Endothelial cell of umbilical vein (primary cell): ENCODE data around the gene LRP1B. TPM values are rescaled to one million over a fixed set of nuclear protein-coding genes. Genes with fewer than 3 reads are reported as not detected.

Experiments
- BruUV-seq: library from RNA; stranded (reverse); fragments of 400-500 nt; replicated peaks from 2 replicates; lab custom pipeline; 2021; lab: Mats Ljungman, UMichigan
- CTCF ChIA-PET: fragments of 300-600, 350-600 bp; sonication (Branson Sonifier 250); formaldehyde crosslinking; loops from one replicate; lab custom pipeline; 2021; ENCODE audit warnings: antibody characterized with exemption, inconsistent platforms; lab: Charles Lee
- POLR2A ChIA-PET: fragments of 300-600, 350-600 bp; sonication (Branson Sonifier 250); formaldehyde crosslinking; loops from one replicate; lab custom pipeline; 2021; ENCODE audit warnings: antibody characterized with exemption, inconsistent platforms; lab: Charles Lee
- DNase-seq: peaks from one replicate; pipeline ENCODE4 v3.0.0-alpha.2; 2011; ENCODE audit warnings: low read depth, low spot score
- FAIRE-seq: peaks from 2 replicates; lab custom pipeline; 2011; peaks lifted over from hg19 to GRCh38; lab: Jason Lieb, UNC
- H2AFZ ChIP-seq: 2 replicates; pipeline ENCODE4 v1.6.0; 2012; ENCODE audit warnings: low read depth, low read length, control low read depth, inconsistent platforms
- H3K27ac ChIP-seq: 2 replicates; pipeline ENCODE4 v1.5.1; 2011; ENCODE audit warnings: low read depth, mild to moderate bottlenecking, control low read depth, low read length, moderate library complexity; ENCODE audit not compliant: insufficient read depth
- H3K27me3 ChIP-seq, 2 experiments: 2 replicates each; pipeline versions ENCODE4 v1.6.0 to v1.6.1; 2011; ENCODE audit warnings: low read length in 2 of 2, mixed read lengths in 1 of 2; ENCODE audit not compliant: control insufficient read depth in 2 of 2, insufficient read depth in 2 of 2
- H3K36me3 ChIP-seq, 2 experiments: 2 replicates in 1 of 2; 3 replicates in 1 of 2; pipeline ENCODE4 v1.5.1; 2011; ENCODE audit warnings: low read length in 2 of 2, mild to moderate bottlenecking in 1 of 2, moderate library complexity in 1 of 2; ENCODE audit not compliant: control insufficient read depth in 2 of 2, insufficient read depth in 2 of 2; ENCODE audit errors: extremely low read depth in 1 of 2
- H3K4me1 ChIP-seq: 3 replicates; pipeline ENCODE4 v1.5.1; 2011; ENCODE audit warnings: mild to moderate bottlenecking, low read length; ENCODE audit not compliant: control insufficient read depth, insufficient read depth; ENCODE audit errors: extremely low read depth
- H3K4me2 ChIP-seq: 2 replicates; pipeline ENCODE4 v1.6.1; 2011; ENCODE audit warnings: low read length, control low read depth, mixed read lengths; ENCODE audit not compliant: insufficient read depth
- H3K4me3 ChIP-seq, 3 experiments: fragments of 200-600 bp in 1 of 3; sonication (generic), shearing (Covaris generic) in 1 of 3; replicated peaks in 1 of 3; 2 replicates each; pipeline ENCODE4 v1.5.1; 2011 to 2016; ENCODE audit warnings: control low read depth in 3 of 3, low read length in 3 of 3, mild to moderate bottlenecking in 2 of 3, inconsistent platforms in 1 of 3, low read depth in 1 of 3, moderate library complexity in 1 of 3; ENCODE audit not compliant: insufficient read depth in 1 of 3
- H3K79me2 ChIP-seq: 2 replicates; pipeline ENCODE4 v1.6.0; 2012; ENCODE audit warnings: low read length, inconsistent platforms; ENCODE audit not compliant: control insufficient read depth, insufficient read depth
- H3K9ac ChIP-seq: replicated peaks from 2 replicates; pipeline ENCODE3; 2011; ENCODE audit warnings: low read length, control low read depth; ENCODE audit not compliant: insufficient read depth; ENCODE audit errors: extremely low read depth
- H3K9me1 ChIP-seq: replicated peaks from 3 replicates; pipeline ENCODE4 v1.6.0; 2011; ENCODE audit warnings: mild to moderate bottlenecking, low read length; ENCODE audit not compliant: control insufficient read depth, insufficient read depth; ENCODE audit errors: extremely low read depth
- H3K9me3 ChIP-seq: replicated peaks from 2 replicates; pipeline ENCODE4 v1.5.1; 2012; ENCODE audit warnings: low read length, inconsistent platforms; ENCODE audit not compliant: control insufficient read depth, insufficient read depth
- H4K20me1 ChIP-seq: replicated peaks from 2 replicates; pipeline ENCODE3; 2011; ENCODE audit warnings: mild to moderate bottlenecking, low read length; ENCODE audit not compliant: control insufficient read depth, insufficient read depth; ENCODE audit errors: extremely low read depth
- EZH2 ChIP-seq: IDR thresholded peaks from 2 replicates; pipeline ENCODE4 v1.6.1; 2012; ENCODE audit warnings: borderline replicate concordance, low read depth, mild to moderate bottlenecking, moderate library complexity, low read length, inconsistent platforms; ENCODE audit not compliant: severe bottlenecking
- FOS ChIP-seq: IDR thresholded peaks from 2 replicates; pipeline ENCODE4 v1.6.1; 2011; ENCODE audit warnings: mild to moderate bottlenecking, low read length, moderate library complexity, borderline replicate concordance; ENCODE audit not compliant: insufficient read depth
- GATA2 ChIP-seq: IDR thresholded peaks from 2 replicates; pipeline ENCODE4 v1.7.0; 2011; ENCODE audit warnings: low read depth, mild to moderate bottlenecking, moderate library complexity, mixed read lengths, low read length; ENCODE audit not compliant: insufficient read length, insufficient read depth
- JUN ChIP-seq: IDR thresholded peaks from 2 replicates; pipeline ENCODE4 v1.6.1; 2011; ENCODE audit warnings: borderline replicate concordance, low read depth; ENCODE audit not compliant: insufficient read length, insufficient read depth
- MYC ChIP-seq: IDR thresholded peaks from one replicate; pipeline ENCODE4 v1.6.1; 2011; ENCODE audit warnings: mild to moderate bottlenecking, low read depth, low read length
- POLR2A ChIP-seq: IDR thresholded peaks from 2 replicates; pipeline ENCODE4 v1.6.1; 2012; ENCODE audit warnings: low read depth, mild to moderate bottlenecking, control low read depth, low read length
- POLR2AphosphoS5 ChIP-seq: IDR thresholded peaks from 2 replicates; pipeline ENCODE4 v1.6.1; 2012; ENCODE audit warnings: low read depth, mild to moderate bottlenecking, control low read depth, low read length, moderate library complexity; ENCODE audit not compliant: insufficient read depth
- dilution Hi-C: fragments of 300-500 bp; cut with MboI; formaldehyde crosslinking; loops from one replicate; pipeline ENCODE4 v1.15.0; 2019; ENCODE audit warnings: low sequenced_read_pairs; ENCODE audit not compliant: extremely low pct_ligation_motif_present
- intact Hi-C: fragments of 100-400 bp; cut with micrococcal nuclease; formaldehyde crosslinking; loops from one replicate; pipeline ENCODE4 v1.10.0; 2022
- polyA plus RNA-seq, 4 experiments: library from polyadenylated mRNA; depleted of rRNA in 3 of 4; stranded (reverse) in 3 of 4; unstranded in 1 of 4; fragments of >200 nt; gene quantifications; 2 replicates each; pipeline versions ENCODE4 v1.2.1 to v1.2.3, GENCODE V29; 2011 to 2012; ENCODE audit warnings: missing spikeins in 1 of 4
- total RNA-seq: library from RNA; stranded (reverse); gene quantifications from 2 replicates; pipeline ENCODE4 v1.2.3, GENCODE V29; 2021
- TF ChIP-seq, protein P1 (sequence below): IDR thresholded peaks from 2 replicates; pipeline ENCODE4 v1.6.1; 2011; ENCODE audit not compliant: insufficient read depth, insufficient read length
- TF ChIP-seq, protein P2 (sequence below), 2 donors: IDR thresholded peaks; 1 replicate in 1 of 2; 2 replicates in 1 of 2; pipeline ENCODE4 v1.5.1; 2011; ENCODE audit warnings: low read length in 2 of 2, mild to moderate bottlenecking in 2 of 2, moderate library complexity in 2 of 2, control low read depth in 1 of 2, inconsistent platforms in 1 of 2, low read depth in 1 of 2; ENCODE audit not compliant: insufficient read depth in 1 of 2; ENCODE audit errors: extremely low read depth in 1 of 2

LRP1B gene
- total and polyA plus RNA-seq, 2 donors (not counting 3 experiments of a cell fraction or from before 2014, with no cell fraction given): 0.03 to 0.07 TPM

DNA sequence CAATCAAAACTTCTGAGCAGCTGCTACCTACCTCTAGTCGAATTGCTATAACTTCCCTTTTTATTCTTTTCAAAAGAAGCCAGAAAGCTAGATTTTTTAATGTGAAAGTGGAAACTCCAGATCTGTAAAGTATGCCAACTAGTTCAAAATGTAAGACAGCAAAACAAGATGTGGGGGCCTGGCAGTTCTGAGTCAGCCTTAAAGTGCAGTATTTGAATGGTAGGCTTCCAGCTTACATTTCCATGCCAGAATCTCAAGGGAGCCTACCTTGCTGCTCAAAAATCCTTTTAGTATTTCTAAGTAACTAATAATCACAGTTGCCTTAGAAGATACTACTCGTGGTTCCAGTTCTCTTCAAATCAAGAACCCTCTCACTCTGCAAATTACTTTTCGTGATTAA, 1288.7 kb downstream of the LRP1B start:
- Histone ChIP-seq H3K4me3 (no peak overlapping the region), H4K20me1 (no peaks in the 10 kb centered on the region), H3K27ac (no peak overlapping the region), H3K9me1 (no peaks in the 10 kb centered on the region), H3K4me2 (no peak overlapping the region), H3K36me3 (no peaks in the 10 kb centered on the region), H3K79me2 (no peaks in the 10 kb centered on the region), H2AFZ (no peak overlapping the region), H3K4me1 (no peaks in the 10 kb centered on the region), H3K27me3 (no peaks in the 10 kb centered on the region), H3K9ac (no peak overlapping the region), H3K9me3 (no peaks in the 10 kb centered on the region)
- FAIRE-seq: no peak
- intact Hi-C loops (no loop called here), dilution Hi-C loops (no loop called here)
- ChIA-PET POLR2A (no interaction called here), CTCF (interaction anchor here (1.8 kb wide), 1 partner anchor 22 kb away, joined by 10 read pairs; no protein-coding TSS in a partner anchor)
- DNase-seq: no peak
- no TSS peak for BruUV-seq
- TF ChIP-seq FOS: no peak
- no peak for TF ChIP-seq MYC
- no peak for TF ChIP-seq POLR2A
- no peak for TF ChIP-seq POLR2AphosphoS5
- TF ChIP-seq, protein P1, sequence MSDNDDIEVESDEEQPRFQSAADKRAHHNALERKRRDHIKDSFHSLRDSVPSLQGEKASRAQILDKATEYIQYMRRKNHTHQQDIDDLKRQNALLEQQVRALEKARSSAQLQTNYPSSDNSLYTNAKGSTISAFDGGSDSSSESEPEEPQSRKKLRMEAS: no peak
- TF ChIP-seq EZH2: no peak
- TF ChIP-seq, protein P2, sequence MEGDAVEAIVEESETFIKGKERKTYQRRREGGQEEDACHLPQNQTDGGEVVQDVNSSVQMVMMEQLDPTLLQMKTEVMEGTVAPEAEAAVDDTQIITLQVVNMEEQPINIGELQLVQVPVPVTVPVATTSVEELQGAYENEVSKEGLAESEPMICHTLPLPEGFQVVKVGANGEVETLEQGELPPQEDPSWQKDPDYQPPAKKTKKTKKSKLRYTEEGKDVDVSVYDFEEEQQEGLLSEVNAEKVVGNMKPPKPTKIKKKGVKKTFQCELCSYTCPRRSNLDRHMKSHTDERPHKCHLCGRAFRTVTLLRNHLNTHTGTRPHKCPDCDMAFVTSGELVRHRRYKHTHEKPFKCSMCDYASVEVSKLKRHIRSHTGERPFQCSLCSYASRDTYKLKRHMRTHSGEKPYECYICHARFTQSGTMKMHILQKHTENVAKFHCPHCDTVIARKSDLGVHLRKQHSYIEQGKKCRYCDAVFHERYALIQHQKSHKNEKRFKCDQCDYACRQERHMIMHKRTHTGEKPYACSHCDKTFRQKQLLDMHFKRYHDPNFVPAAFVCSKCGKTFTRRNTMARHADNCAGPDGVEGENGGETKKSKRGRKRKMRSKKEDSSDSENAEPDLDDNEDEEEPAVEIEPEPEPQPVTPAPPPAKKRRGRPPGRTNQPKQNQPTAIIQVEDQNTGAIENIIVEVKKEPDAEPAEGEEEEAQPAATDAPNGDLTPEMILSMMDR (IDR thresholded peaks at IDR 0.05; ENCODE audit: extremely low read depth in 1 of 2, insufficient read depth in 1 of 2, low read depth in 1 of 2, low read length in 2 of 2): no peak
- no peak for TF ChIP-seq GATA2
- no peak for TF ChIP-seq JUN
